ENCODE results near the gene F2.

The F2 gene

DNA sequence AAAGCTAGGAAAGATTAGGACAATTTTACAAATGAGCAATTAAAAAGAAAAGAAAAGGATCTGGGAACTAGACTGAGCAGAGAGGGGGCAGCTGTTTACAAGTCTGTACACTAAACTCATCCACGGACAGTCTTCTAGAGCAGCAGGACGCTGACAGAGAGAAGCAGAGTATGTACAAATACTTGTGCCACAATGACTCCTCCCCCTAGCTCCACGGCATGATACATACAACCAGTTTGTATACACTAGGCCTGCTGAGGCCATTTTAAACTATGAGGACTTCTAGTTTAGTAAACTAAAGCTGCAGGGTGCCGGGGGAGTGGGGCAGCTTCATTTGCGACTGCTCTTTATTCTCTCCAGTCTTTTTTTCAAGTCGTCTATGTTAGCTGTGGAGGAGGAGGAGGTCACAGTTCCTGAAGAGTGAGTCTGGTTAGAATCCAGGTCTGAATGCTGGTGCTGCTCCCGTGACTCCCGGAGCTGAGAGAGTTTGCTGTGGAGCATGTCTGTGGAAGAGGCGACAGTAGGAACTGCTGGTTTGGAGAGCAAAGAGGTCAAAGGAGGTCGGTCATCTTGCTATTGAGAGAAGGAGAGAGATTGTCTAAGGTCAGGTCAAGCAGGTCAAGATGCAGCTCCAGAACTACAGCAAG, 24.8 kb downstream of the F2 start:
- TF ChIP-seq, protein P1, sequence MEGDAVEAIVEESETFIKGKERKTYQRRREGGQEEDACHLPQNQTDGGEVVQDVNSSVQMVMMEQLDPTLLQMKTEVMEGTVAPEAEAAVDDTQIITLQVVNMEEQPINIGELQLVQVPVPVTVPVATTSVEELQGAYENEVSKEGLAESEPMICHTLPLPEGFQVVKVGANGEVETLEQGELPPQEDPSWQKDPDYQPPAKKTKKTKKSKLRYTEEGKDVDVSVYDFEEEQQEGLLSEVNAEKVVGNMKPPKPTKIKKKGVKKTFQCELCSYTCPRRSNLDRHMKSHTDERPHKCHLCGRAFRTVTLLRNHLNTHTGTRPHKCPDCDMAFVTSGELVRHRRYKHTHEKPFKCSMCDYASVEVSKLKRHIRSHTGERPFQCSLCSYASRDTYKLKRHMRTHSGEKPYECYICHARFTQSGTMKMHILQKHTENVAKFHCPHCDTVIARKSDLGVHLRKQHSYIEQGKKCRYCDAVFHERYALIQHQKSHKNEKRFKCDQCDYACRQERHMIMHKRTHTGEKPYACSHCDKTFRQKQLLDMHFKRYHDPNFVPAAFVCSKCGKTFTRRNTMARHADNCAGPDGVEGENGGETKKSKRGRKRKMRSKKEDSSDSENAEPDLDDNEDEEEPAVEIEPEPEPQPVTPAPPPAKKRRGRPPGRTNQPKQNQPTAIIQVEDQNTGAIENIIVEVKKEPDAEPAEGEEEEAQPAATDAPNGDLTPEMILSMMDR (IDR thresholded peaks at IDR 0.05; ENCODE audit: insufficient read depth, low read depth, low read length, missing control alignments): no peak
- DNase-seq (ENCODE audit: low read depth): no peak
- H3K4me3 ChIP-seq (ENCODE audit: low read depth, low read length): no peak overlapping the region

DNA sequence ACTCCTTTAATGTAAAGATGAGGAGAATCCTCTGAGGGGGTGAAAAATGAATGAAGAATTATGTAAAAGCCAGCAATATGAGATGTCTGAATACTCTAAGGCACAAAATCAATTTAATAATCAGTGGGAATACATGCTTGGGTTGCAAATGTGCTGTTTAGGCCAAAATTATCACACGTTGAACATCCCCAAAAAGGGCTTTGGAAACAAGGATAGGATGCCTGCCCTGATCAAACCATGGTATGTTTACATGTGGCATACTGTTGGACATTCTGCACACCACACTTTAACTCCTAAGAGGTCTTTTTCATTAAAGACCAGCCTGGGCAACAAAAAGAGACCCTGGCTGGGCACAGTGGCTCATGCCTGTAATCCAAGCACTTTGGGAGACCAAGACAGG, 26.3 kb downstream of the F2 start:
- H3K4me3 ChIP-seq (ENCODE audit: low read depth, low read length): no peak overlapping the region
- TF ChIP-seq, protein P1 (IDR thresholded peaks at IDR 0.05; ENCODE audit: insufficient read depth, low read depth, low read length, missing control alignments): no peak
- no peak for DNase-seq (ENCODE audit: low read depth)

DNA sequence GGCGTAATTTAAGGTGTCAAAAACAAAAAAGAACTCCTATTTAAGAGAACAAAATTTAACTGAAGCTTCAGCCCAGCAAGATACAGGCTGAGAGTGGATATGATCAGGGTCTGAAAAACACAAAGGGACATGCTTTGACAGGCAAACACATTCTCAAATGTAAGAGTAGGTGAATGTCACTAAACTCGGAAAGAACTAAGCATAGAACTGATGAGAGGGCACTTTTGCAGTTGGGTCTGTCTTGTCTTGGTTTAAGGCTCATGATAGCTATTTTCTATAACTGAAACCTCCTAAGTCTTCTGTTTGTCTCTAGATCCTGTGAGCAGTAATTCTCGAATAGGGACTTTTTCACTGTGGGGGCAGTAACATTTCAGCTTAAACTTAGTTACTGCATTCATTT, 27.0 kb downstream of the F2 start:
- DNase-seq (ENCODE audit: low read depth): no peak

GRCh38 chr11:46747150-46747549, 28.1 kb downstream of the F2 start:
- TF ChIP-seq, protein P1 (IDR thresholded peaks at IDR 0.05; ENCODE audit: insufficient read depth, low read depth, low read length, missing control alignments): no peak
- no peak for DNase-seq (ENCODE audit: low read depth)
- H3K4me3 ChIP-seq (ENCODE audit: low read depth, low read length): no peak overlapping the region

More for the DNA sequence above, 27.0 kb downstream of the F2 start:
- TF ChIP-seq, protein P1 (IDR thresholded peaks at IDR 0.05; ENCODE audit: insufficient read depth, low read depth, low read length, missing control alignments): no peak
- H3K4me3 ChIP-seq (ENCODE audit: low read depth, low read length): no peak overlapping the region

- no peak overlapping the region for H3K4me3 ChIP-seq (ENCODE audit: low read depth, low read length)
- no peak for DNase-seq (ENCODE audit: low read depth)
- TF ChIP-seq, protein P1 (IDR thresholded peaks at IDR 0.05; ENCODE audit: insufficient read depth, low read depth, low read length, missing control alignments): no peak
Measured at GRCh38 chr11:46755962-46756361, 36.9 kb downstream of the F2 start.

DNA sequence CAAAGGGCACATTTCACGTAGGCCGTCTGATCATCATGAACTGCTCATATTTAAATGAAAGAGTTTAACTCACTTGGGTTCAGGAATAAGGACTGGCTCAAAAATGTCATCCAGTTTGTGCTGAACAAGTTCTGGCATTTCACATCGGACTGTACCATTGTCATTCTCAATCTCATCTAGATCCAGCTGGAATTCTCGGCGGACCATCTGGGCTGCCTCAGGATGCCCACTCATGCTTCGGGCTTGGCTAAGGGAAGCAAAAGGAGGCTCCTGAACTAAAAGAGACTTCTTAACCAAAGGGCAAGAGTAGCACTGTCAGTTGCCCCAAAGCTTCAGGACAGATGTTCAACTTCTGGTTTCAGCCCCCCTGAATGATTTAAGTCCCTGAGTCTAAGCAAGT, 40.2 kb downstream of the F2 start:
- no peak for DNase-seq (ENCODE audit: low read depth)
- TF ChIP-seq, protein P1 (IDR thresholded peaks at IDR 0.05; ENCODE audit: insufficient read depth, low read depth, low read length, missing control alignments): no peak
- H3K4me3 ChIP-seq (ENCODE audit: low read depth, low read length): no peak overlapping the region

Measured in GM12865 (cell line).